HepG2 (cell line): ENCODE data around the gene TSPAN15. TPM values are rescaled to one million over a fixed set of nuclear protein-coding genes. Genes with fewer than 3 reads are reported as not detected.

ENCODE experiments used
- ATAC-seq: fragments of 200-7000 bp; cut with Tn5 transposase; 3 replicates; pipeline ENCODE4 v1.9.1; 2020; ENCODE audit warnings: mild to moderate bottlenecking, moderate library complexity
- BruUV-seq: library from RNA; stranded (reverse); fragments of 400-500 nt; replicated peaks from 2 replicates; lab custom pipeline; 2021; lab: Mats Ljungman, UMichigan
- CTCF ChIA-PET: fragments of 300-600 bp; formaldehyde crosslinking; extraction: SDS; loops from one replicate; lab custom pipeline; 2021; ENCODE audit warnings: low total read pairs, inconsistent platforms, low intra/inter-chr PET ratio; lab: Yijun Ruan, JAX
- POLR2A ChIA-PET: fragments of 350-600 bp; sonication (Branson Sonifier 250); formaldehyde crosslinking; loops from one replicate; lab custom pipeline; 2020; ENCODE audit warnings: antibody characterized with exemption, inconsistent platforms; lab: Yijun Ruan, JAX
- DNase-seq: peaks from one replicate; pipeline ENCODE4 v3.0.0-alpha.2; 2015; ENCODE audit warnings: low spot score
- FAIRE-seq: peaks from 3 replicates; lab custom pipeline; 2011; peaks lifted over from hg19 to GRCh38; lab: Jason Lieb, UNC
- H2AFZ ChIP-seq: one replicate; pipeline ENCODE4 v1.6.1; 2011; ENCODE audit warnings: low read length, inconsistent platforms
- H3K27ac ChIP-seq: fragments of 300-600 bp; 3 replicates; pipeline ENCODE4 v1.8.0; 2011; ENCODE audit warnings: mixed run types, mild to moderate bottlenecking, mixed read lengths, low read length, inconsistent platforms; ENCODE audit not compliant: insufficient read depth; ENCODE audit errors: extremely low read length
- H3K27me3 ChIP-seq, 2 experiments: fragments of 200-600 bp in 1 of 2; 2 replicates in 1 of 2; 3 replicates in 1 of 2; pipeline versions ENCODE4 v1.6.0 to v1.8.0; 2011; ENCODE audit warnings: low read length in 2 of 2, mild to moderate bottlenecking in 2 of 2, moderate library complexity in 2 of 2, inconsistent platforms in 1 of 2; ENCODE audit not compliant: insufficient read depth in 2 of 2, control insufficient read depth in 1 of 2
- H3K36me3 ChIP-seq, 2 experiments: fragments of 200-600 bp in 1 of 2; replicated peaks in 1 of 2; 2 replicates in 1 of 2; 3 replicates in 1 of 2; pipeline versions ENCODE4 v1.5.1 to v1.8.0; 2011; ENCODE audit warnings: low read length in 2 of 2, inconsistent platforms in 1 of 2; ENCODE audit not compliant: insufficient read depth in 2 of 2, control insufficient read depth in 1 of 2
- H3K4me1 ChIP-seq: 2 replicates; pipeline ENCODE4 v1.5.1; 2012; ENCODE audit warnings: low read length, inconsistent platforms; ENCODE audit not compliant: insufficient read depth
- H3K4me2 ChIP-seq: 2 replicates; pipeline ENCODE4 v1.6.0; 2011; ENCODE audit warnings: low read depth, low read length, inconsistent platforms
- H3K4me3 ChIP-seq, 3 experiments: fragments of 200-600 bp in 1 of 3; sonication (generic), shearing (Covaris generic) in 1 of 3; replicated peaks in 1 of 3; 2 replicates each; pipeline ENCODE4 v1.5.1; 2011 to 2016; ENCODE audit warnings: low read length in 3 of 3, inconsistent platforms in 2 of 3, low read depth in 2 of 3, mild to moderate bottlenecking in 2 of 3, control low read depth in 1 of 3, mixed read lengths in 1 of 3; ENCODE audit not compliant: insufficient read depth in 1 of 3
- H3K79me2 ChIP-seq: one replicate; pipeline ENCODE4 v1.6.1; 2011; ENCODE audit warnings: low read length, inconsistent platforms; ENCODE audit not compliant: insufficient read depth
- H3K9ac ChIP-seq: 2 replicates; pipeline ENCODE4 v1.6.0; 2011; ENCODE audit warnings: mild to moderate bottlenecking, low read depth, low read length, inconsistent platforms; ENCODE audit not compliant: insufficient read depth
- H3K9me3 ChIP-seq: 2 replicates; pipeline ENCODE4 v1.5.1; 2012; ENCODE audit warnings: mild to moderate bottlenecking, low read length
- H4K20me1 ChIP-seq: 2 replicates; pipeline ENCODE4 v1.6.0; 2011; ENCODE audit warnings: inconsistent platforms, mild to moderate bottlenecking, low read length, moderate library complexity; ENCODE audit not compliant: insufficient read depth
- DDIT3 ChIP-seq: sonication (generic); formaldehyde crosslinking; IDR thresholded peaks from 2 replicates; pipeline ENCODE4 v1.4.0; 2020; ENCODE audit warnings: mild to moderate bottlenecking, missing genetic modification reagents
- E2F1 ChIP-seq: sonication (generic); formaldehyde crosslinking; IDR thresholded peaks from 2 replicates; pipeline ENCODE4 v1.5.0; 2020; ENCODE audit warnings: missing genetic modification reagents
- FOXM1 ChIP-seq: sonication (generic); formaldehyde crosslinking; IDR thresholded peaks from 2 replicates; pipeline ENCODE4 v1.5.0; 2020; ENCODE audit warnings: missing genetic modification reagents
- GLI4 ChIP-seq: sonication (generic); formaldehyde crosslinking; IDR thresholded peaks from 2 replicates; pipeline ENCODE4 v1.5.1; 2020; ENCODE audit warnings: missing genetic modification reagents, mild to moderate bottlenecking, moderate library complexity, borderline replicate concordance
- NONO ChIP-seq, 2 experiments: fragments of 450-650 bp in 1 of 2; sonication (generic) in 1 of 2; formaldehyde crosslinking in 1 of 2; IDR thresholded peaks in 1 of 2; conservative IDR thresholded peaks in 1 of 2; 2 replicates each; pipeline versions ENCODE4 v1.6.1 to v1.8.0; 2017 to 2022; ENCODE audit warnings: mild to moderate bottlenecking in 1 of 2, missing genetic modification reagents in 1 of 2, moderate library complexity in 1 of 2
- TBX2 ChIP-seq: sonication (generic); formaldehyde crosslinking; IDR thresholded peaks from 2 replicates; pipeline ENCODE4 v1.5.0; 2020; ENCODE audit warnings: missing genetic modification reagents, mild to moderate bottlenecking, borderline replicate concordance
- ZFP36 ChIP-seq: fragments of 150-350 bp; IDR thresholded peaks from 2 replicates; pipeline ENCODE4 v1.6.1; 2018; ENCODE audit warnings: borderline replicate concordance, low read length, low read depth; ENCODE audit not compliant: partially characterized antibody
- ZNF20 ChIP-seq: sonication (generic); formaldehyde crosslinking; IDR thresholded peaks from 2 replicates; pipeline ENCODE4 v1.4.0; 2020; ENCODE audit warnings: mild to moderate bottlenecking, moderate library complexity, missing genetic modification reagents
- ZNF207 ChIP-seq: fragments of 450-650 bp; IDR thresholded peaks from 2 replicates; pipeline ENCODE4 v1.6.1; 2016; ENCODE audit warnings: antibody characterized with exemption, borderline replicate concordance
- ZNF460 ChIP-seq: sonication (generic); formaldehyde crosslinking; IDR thresholded peaks from 2 replicates; pipeline ENCODE4 v1.5.1; 2020; ENCODE audit warnings: missing genetic modification reagents, mild to moderate bottlenecking, borderline replicate concordance
- ZNF713 ChIP-seq: sonication (generic); formaldehyde crosslinking; IDR thresholded peaks from 2 replicates; pipeline ENCODE4 v1.4.0; 2020; ENCODE audit warnings: mild to moderate bottlenecking, missing genetic modification reagents
- WGBS: methylation state at CpG from one replicate; pipeline ENCODE4 v1.1.6; 2017; ENCODE audit warnings: low lambda C conversion rate; 5-methylcytosine and 5-hydroxymethylcytosine counted together
- in situ Hi-C: cut with HindIII; loops from 2 replicates; pipeline ENCODE4 v1.10.0; 2017; ENCODE audit warnings: low pct_unique_long_range_greater_than_20kb; ENCODE audit not compliant: extremely low pct_ligation_motif_present
- intact Hi-C: fragments of 100-400 bp; cut with micrococcal nuclease; formaldehyde crosslinking; loops from one replicate; pipeline ENCODE4 v1.10.0; 2022; ENCODE audit not compliant: unreplicated experiment
- polyA plus RNA-seq, 8 experiments: library from polyadenylated mRNA; depleted of rRNA in 3 of 8; stranded (reverse) in 7 of 8; unstranded in 1 of 8; fragments of >200 nt; fragmentation: Illumina TruSeq in 4 of 8; extraction: Trizol in 4 of 8; gene quantifications; 2 replicates each; pipeline versions ENCODE4 v1.2.1 to v1.2.3, GENCODE V29; 2011 to 2016; ENCODE audit warnings: low read depth in 4 of 8, missing spikeins in 1 of 8, mixed read lengths in 1 of 8; ENCODE audit not compliant: insufficient read depth in 1 of 8
- total RNA-seq, 5 experiments: library from RNA; depleted of rRNA; stranded (reverse); fragments of >200 nt; fragmentation: Illumina TruSeq; extraction: Trizol; gene quantifications; 2 replicates each; pipeline ENCODE4 v1.2.3, GENCODE V29; 2016; ENCODE audit warnings: low read depth in 1 of 5
- TF ChIP-seq, protein P1 (sequence below): IDR thresholded peaks from 2 replicates; pipeline ENCODE4 v1.6.1; 2016; ENCODE audit warnings: missing compliant biosample characterization, missing genetic modification reagents, borderline replicate concordance
- TF ChIP-seq, protein P2 (sequence below): sonication (generic); formaldehyde crosslinking; IDR thresholded peaks from 2 replicates; pipeline ENCODE4 v1.9.0; 2022; ENCODE audit warnings: missing genetic modification reagents, mild to moderate bottlenecking, borderline replicate concordance

The TSPAN15 gene
- total and polyA plus RNA-seq, 2 of the 13 experiments (the other 11 are each of a cell fraction or from before 2014, with no cell fraction given) = 0.27 to 3.2 TPM

DNA sequence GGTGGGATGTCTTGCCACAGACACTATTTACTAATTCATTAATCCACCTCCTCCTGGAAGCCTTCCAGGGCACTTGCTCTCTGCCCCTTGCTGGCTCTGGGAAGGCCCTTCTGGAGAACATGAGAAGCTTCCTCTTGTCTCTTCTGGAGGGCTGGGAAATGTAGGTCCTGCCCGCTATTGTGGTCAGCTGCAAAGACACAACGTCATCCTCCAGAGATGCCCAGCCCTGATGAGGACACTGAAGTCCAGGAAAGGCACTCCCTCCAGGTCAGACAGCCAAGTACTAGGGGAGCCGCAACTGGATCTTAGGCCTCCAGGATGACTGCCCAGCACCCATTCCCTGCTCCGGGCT, 24.9 kb upstream of the TSPAN15 start (continued):
- TF ChIP-seq, protein P1, sequence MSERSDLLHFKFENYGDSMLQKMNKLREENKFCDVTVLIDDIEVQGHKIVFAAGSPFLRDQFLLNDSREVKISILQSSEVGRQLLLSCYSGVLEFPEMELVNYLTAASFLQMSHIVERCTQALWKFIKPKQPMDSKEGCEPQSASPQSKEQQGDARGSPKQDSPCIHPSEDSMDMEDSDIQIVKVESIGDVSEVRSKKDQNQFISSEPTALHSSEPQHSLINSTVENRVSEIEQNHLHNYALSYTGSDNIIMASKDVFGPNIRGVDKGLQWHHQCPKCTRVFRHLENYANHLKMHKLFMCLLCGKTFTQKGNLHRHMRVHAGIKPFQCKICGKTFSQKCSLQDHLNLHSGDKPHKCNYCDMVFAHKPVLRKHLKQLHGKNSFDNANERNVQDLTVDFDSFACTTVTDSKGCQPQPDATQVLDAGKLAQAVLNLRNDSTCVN (CRISPR knock-in tag) = peak; percentile 69; the same call in 1 of the 2 replicates
- TF ChIP-seq GLI4 (CRISPR knock-in tag) = no peak
- no peak for TF ChIP-seq ZNF460 (CRISPR knock-in tag)
- TF ChIP-seq FOXM1 (CRISPR knock-in tag) = no peak
- TF ChIP-seq NONO (IDR thresholded peaks at IDR 0.05) = no peak
- 0 out of 2 replicates have a peak, but pooled peaks have one; percentile 10 for TF ChIP-seq NONO (CRISPR knock-in tag; conservative IDR thresholded peaks at IDR 0.05)
- TF ChIP-seq, protein P2, sequence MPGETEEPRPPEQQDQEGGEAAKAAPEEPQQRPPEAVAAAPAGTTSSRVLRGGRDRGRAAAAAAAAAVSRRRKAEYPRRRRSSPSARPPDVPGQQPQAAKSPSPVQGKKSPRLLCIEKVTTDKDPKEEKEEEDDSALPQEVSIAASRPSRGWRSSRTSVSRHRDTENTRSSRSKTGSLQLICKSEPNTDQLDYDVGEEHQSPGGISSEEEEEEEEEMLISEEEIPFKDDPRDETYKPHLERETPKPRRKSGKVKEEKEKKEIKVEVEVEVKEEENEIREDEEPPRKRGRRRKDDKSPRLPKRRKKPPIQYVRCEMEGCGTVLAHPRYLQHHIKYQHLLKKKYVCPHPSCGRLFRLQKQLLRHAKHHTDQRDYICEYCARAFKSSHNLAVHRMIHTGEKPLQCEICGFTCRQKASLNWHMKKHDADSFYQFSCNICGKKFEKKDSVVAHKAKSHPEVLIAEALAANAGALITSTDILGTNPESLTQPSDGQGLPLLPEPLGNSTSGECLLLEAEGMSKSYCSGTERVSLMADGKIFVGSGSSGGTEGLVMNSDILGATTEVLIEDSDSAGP = 0 out of 2 replicates have a peak, but pooled peaks have one; percentile 8
- TF ChIP-seq ZNF20 (CRISPR knock-in tag) = no peak
- TF ChIP-seq, all 625 proteins: peak for 4

DNA sequence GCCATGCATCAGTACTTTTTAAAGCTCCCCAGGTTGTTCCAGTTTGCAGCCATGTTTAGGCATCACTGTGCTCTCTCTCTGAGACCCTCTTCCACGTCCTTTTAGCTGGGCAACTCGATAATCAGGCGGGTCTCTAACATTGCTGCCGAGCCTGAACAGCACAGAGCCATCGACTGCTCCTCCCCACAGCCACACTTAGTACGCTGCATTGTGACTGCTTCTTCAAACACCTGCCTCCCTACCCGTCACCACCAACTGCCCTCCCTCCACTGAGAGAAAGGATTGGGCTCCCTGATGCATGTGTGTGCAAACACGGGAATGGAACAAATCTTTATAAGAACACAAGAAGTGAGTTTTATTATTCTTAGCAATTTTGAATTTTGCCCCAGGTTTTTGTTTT, 23.1 kb upstream of the TSPAN15 start:
- TF ChIP-seq ZNF713 (CRISPR knock-in tag) = no peak
- TF ChIP-seq ZNF207 = no peak
- TF ChIP-seq ZFP36 = no peak
- no peak for TF ChIP-seq TBX2 (CRISPR knock-in tag)
- no peak for TF ChIP-seq DDIT3 (CRISPR knock-in tag)
- TF ChIP-seq E2F1 (CRISPR knock-in tag) = no peak
- in situ Hi-C loops = no loop called here
- no peak overlapping the region for H3K9ac ChIP-seq
- no peak overlapping the region; the same call in 1 of the 2 replicates for H3K4me2 ChIP-seq
- POLR2A ChIA-PET = no interaction called here
- peak overlapping the region; percentile 63 for H2AFZ ChIP-seq
- no peak for DNase-seq
- no peak; the same call in 2 of the 3 replicates for ATAC-seq
- WGBS = under 1% methylated on average over 8 of the region's 8 CpGs
- no peaks in the 10 kb centered on the region for H4K20me1 ChIP-seq
- no peaks in the 10 kb centered on the region for H3K36me3 ChIP-seq
- H3K4me1 ChIP-seq = peaks cover 40% of the 10 kb centered on the region
- no peak overlapping the region for H3K4me3 ChIP-seq
- intact Hi-C loops = no loop called here
- H3K27me3 ChIP-seq = peaks cover 3 to 7% of the 10 kb centered on the region in 2 experiments; a peak in 3 of 5 replicates
- no TSS peak for BruUV-seq
- no peak for FAIRE-seq
- H3K9me3 ChIP-seq = no peaks in the 10 kb centered on the region
- CTCF ChIA-PET = no interaction called here
- H3K27ac ChIP-seq = no peak overlapping the region
- no peaks in the 10 kb centered on the region for H3K79me2 ChIP-seq
